Hepatocyte (in vitro differentiated cells): ENCODE results near the gene LAP3. TPM values are rescaled to one million over a fixed set of nuclear protein-coding genes. Genes with fewer than 3 reads are reported as not detected.

Source experiments
- DNase-seq: peaks from one replicate; pipeline ENCODE4 v3.0.0-alpha.2; 2016; ENCODE audit warnings: low spot score
- H2AFZ ChIP-seq: fragments of 200-600 bp; sonication (generic); 2 replicates; pipeline ENCODE4 v1.6.0; 2016; ENCODE audit warnings: antibody characterized with exemption, mild to moderate bottlenecking
- H3K27ac ChIP-seq: fragments of 200-600 bp; sonication (generic); 2 replicates; pipeline ENCODE4 v1.5.1; 2016; ENCODE audit warnings: mild to moderate bottlenecking
- H3K27me3 ChIP-seq: fragments of 200-600 bp; sonication (generic); 2 replicates; pipeline ENCODE4 v1.6.1; 2016
- H3K36me3 ChIP-seq: fragments of 200-600 bp; sonication (generic); replicated peaks from 2 replicates; pipeline ENCODE4 v1.5.1; 2016; ENCODE audit warnings: low read depth; ENCODE audit not compliant: insufficient read depth
- H3K4me1 ChIP-seq: fragments of 200-600 bp; sonication (generic); 2 replicates; pipeline ENCODE4 v1.5.1; 2016; ENCODE audit warnings: mild to moderate bottlenecking, moderate library complexity; ENCODE audit not compliant: insufficient read depth
- H3K4me2 ChIP-seq: fragments of 200-600 bp; sonication (generic); 2 replicates; pipeline ENCODE4 v1.6.0; 2016
- H3K4me3 ChIP-seq: fragments of 200-600 bp; sonication (generic); 2 replicates; pipeline ENCODE4 v1.5.1; 2016; ENCODE audit warnings: mild to moderate bottlenecking
- H3K79me2 ChIP-seq: fragments of 200-600 bp; sonication (generic); 2 replicates; pipeline ENCODE4 v1.6.0; 2017; ENCODE audit warnings: mild to moderate bottlenecking
- H3K9me2 ChIP-seq: fragments of 200-600 bp; sonication (generic); replicated peaks from 2 replicates; pipeline ENCODE4 v1.6.0; 2017; ENCODE audit warnings: mild to moderate bottlenecking; ENCODE audit not compliant: insufficient read depth
- H3K9me3 ChIP-seq: fragments of 200-600 bp; sonication (generic); 2 replicates; pipeline ENCODE4 v1.5.1; 2016; ENCODE audit warnings: low read depth, mild to moderate bottlenecking
- H4K20me1 ChIP-seq: fragments of 200-600 bp; sonication (generic); 2 replicates; pipeline ENCODE4 v1.6.0; 2016; ENCODE audit warnings: mild to moderate bottlenecking; ENCODE audit not compliant: insufficient read depth, poor library complexity, severe bottlenecking
- EZH2 ChIP-seq: fragments of 200-600 bp; sonication (generic); IDR thresholded peaks from 2 replicates; pipeline ENCODE4 v1.6.1; 2016; ENCODE audit warnings: antibody characterized with exemption, mild to moderate bottlenecking, borderline replicate concordance
- EZH2phosphoT487 ChIP-seq: fragments of 200-600 bp; sonication (generic); IDR thresholded peaks from one replicate; pipeline ENCODE4 v1.6.1; 2018; ENCODE audit warnings: antibody characterized with exemption, mild to moderate bottlenecking, low read depth, moderate library complexity; ENCODE audit not compliant: unreplicated experiment, severe bottlenecking
- WGBS: methylation state at CpG from one replicate; pipeline ENCODE4 v1.1.6; 2016; ENCODE audit warnings: low lambda C conversion rate; ENCODE audit errors: missing lambda C conversion rate; 5-methylcytosine and 5-hydroxymethylcytosine counted together
- polyA plus RNA-seq: library from polyadenylated mRNA; unstranded; fragments of >200 nt; fragmentation: Nextera tagmentation; extraction: Ambion mirVana; gene quantifications from 2 replicates; pipeline ENCODE4 v1.2.1, GENCODE V29; 2016
- total RNA-seq: library from RNA; depleted of rRNA; stranded (reverse); fragments of >200 nt; gene quantifications from 2 replicates; pipeline ENCODE4 v1.2.3, GENCODE V29; 2014
- TF ChIP-seq, protein P1 (sequence below): fragments of 200-600 bp; sonication (generic); IDR thresholded peaks from 2 replicates; pipeline ENCODE4 v1.5.1; 2016; ENCODE audit warnings: antibody characterized with exemption, mild to moderate bottlenecking; ENCODE audit not compliant: poor library complexity

LAP3 gene
- total and polyA plus RNA-seq, 2 experiments from 2014 or later = 53.2 to 76.4 TPM

DNA sequence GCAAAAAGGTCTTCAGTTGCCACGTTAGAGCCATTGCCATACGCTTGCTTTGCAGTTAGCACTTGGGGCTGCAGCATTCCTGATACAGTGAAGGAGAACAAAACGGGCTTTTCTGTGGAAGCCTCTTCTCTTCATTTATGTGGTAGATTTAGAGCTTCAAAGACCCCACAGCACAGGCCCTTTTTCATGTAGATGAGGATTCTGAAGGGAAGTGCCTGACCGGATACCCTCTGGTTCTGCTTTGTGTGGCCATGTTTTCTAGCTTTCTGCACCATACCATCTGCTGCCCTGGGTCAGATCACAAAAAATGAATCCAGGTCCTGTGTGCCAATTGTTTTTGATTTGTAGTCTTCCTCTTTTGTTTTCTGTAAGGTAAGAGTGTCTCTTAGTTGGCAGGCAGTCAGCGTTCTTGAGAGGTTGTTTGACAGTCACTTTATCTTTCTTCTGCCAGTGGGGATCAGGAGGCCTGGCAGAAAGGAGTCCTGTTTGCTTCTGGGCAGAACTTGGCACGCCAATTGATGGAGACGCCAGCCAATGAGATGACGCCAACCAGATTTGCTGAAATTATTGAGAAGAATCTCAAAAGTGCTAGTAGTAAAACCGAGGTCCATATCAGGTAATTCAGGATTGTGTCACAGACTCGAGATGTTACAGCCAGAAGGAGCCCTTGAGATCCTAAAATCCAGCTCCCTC lies 7.7 kb downstream of the LAP3 start:
- TF ChIP-seq EZH2phosphoT487 (no peak), EZH2 (no peak)
- TF ChIP-seq, protein P1, sequence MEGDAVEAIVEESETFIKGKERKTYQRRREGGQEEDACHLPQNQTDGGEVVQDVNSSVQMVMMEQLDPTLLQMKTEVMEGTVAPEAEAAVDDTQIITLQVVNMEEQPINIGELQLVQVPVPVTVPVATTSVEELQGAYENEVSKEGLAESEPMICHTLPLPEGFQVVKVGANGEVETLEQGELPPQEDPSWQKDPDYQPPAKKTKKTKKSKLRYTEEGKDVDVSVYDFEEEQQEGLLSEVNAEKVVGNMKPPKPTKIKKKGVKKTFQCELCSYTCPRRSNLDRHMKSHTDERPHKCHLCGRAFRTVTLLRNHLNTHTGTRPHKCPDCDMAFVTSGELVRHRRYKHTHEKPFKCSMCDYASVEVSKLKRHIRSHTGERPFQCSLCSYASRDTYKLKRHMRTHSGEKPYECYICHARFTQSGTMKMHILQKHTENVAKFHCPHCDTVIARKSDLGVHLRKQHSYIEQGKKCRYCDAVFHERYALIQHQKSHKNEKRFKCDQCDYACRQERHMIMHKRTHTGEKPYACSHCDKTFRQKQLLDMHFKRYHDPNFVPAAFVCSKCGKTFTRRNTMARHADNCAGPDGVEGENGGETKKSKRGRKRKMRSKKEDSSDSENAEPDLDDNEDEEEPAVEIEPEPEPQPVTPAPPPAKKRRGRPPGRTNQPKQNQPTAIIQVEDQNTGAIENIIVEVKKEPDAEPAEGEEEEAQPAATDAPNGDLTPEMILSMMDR = no peak
- Histone ChIP-seq H3K4me3 (no peak overlapping the region), H2AFZ (no peak overlapping the region), H3K27ac (no peak overlapping the region), H3K79me2 (peaks cover 6% of the 10 kb centered on the region), H3K9me3 (no peaks in the 10 kb centered on the region), H3K4me1 (no peaks in the 10 kb centered on the region), H3K9me2 (no peaks in the 10 kb centered on the region), H3K36me3 (no peaks in the 10 kb centered on the region), H3K27me3 (no peaks in the 10 kb centered on the region), H4K20me1 (no peaks in the 10 kb centered on the region), H3K4me2 (no peak overlapping the region)
- DNase-seq = no peak
- WGBS = 94% methylated on average over 10 of the region's 10 CpGs

DNA sequence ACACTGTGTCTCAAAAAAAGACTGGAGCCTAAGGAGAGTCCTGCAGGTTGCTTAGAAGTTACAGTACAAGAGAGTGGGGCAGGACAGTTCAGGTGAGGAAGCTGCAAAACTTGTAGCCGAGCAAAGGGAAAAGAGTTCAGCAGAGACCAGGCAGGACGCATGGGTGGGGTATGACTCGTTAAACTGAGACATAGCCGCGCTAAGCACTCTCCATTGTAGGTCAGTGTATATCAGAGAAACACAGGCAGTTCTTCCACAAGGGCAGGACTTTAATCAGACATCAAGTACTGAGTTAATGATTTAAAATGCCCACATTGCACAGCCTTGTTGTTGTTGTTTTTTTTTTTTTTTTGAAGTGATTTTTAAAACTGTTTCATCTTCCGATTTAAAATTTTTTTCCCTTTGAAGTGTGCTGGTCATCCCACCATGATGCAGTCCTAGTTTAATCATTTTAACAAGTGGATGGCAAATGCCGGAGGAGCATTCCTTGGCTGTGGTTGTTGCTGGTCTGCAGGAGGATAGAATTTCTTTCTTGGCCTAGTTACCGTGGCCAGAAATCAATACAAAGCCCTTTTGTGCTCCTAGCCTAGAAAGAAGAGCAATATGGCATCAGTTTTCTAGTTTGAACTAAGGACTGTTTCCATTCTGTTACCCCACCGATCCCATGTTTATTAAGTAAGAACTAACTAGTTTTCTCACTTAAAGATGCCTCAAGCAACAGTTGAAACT lies 10.3 kb downstream of the LAP3 start:
- H3K27ac ChIP-seq = no peak overlapping the region

DNA sequence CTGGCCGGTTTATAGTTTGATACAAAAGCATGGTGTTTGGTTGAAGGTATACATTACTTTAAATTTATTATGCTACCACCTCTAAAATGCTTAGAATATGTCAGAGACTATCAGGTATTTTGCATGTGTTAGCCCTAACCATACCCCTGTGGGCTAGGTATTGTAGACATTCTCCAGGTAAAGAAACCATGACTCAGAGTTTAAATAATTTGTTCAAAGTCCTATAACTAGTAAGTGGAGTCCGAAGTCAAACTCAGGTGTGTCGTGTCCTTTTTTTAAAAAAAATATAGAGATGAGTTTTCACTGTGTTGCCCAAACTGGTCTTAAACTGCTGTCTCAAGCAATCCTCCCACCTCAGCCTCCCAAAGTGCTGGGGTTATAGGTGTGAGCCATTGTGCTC lies 12.4 kb downstream of the LAP3 start:
- no peaks in the 10 kb centered on the region for H4K20me1 ChIP-seq
- H3K36me3 ChIP-seq = no peaks in the 10 kb centered on the region
- H3K9me3 ChIP-seq = no peaks in the 10 kb centered on the region
- peak; percentile 27 for DNase-seq
- TF ChIP-seq, protein P1 = no peak
- H3K4me2 ChIP-seq = peak overlapping the region; percentile 27
- H3K27ac ChIP-seq = peak overlapping the region; percentile 65
- no peak overlapping the region for H3K4me3 ChIP-seq
- H3K27me3 ChIP-seq = no peaks in the 10 kb centered on the region
- no peaks in the 10 kb centered on the region for H3K4me1 ChIP-seq
- H2AFZ ChIP-seq = no peak overlapping the region
- no peaks in the 10 kb centered on the region for H3K9me2 ChIP-seq
- no peaks in the 10 kb centered on the region for H3K79me2 ChIP-seq
- 85% methylated on average over 3 of the region's 3 CpGs for WGBS

More for the DNA sequence above, 10.3 kb downstream of the LAP3 start:
- no peak overlapping the region for H2AFZ ChIP-seq
- no peaks in the 10 kb centered on the region for H3K9me2 ChIP-seq
- TF ChIP-seq, protein P1 = no peak
- no peaks in the 10 kb centered on the region for H3K36me3 ChIP-seq
- no peak overlapping the region for H3K4me2 ChIP-seq
- no peaks in the 10 kb centered on the region for H4K20me1 ChIP-seq
- H3K4me3 ChIP-seq = no peak overlapping the region
- DNase-seq = no peak
- H3K27me3 ChIP-seq = no peaks in the 10 kb centered on the region
- H3K79me2 ChIP-seq = no peaks in the 10 kb centered on the region
- WGBS = 96% methylated on average over 9 of the region's 9 CpGs
- H3K9me3 ChIP-seq = no peaks in the 10 kb centered on the region
- H3K4me1 ChIP-seq = no peaks in the 10 kb centered on the region
